HG03442 (cell line): ENCODE results near the gene CEP250.
"Not testable (repeated sequence)": the region's sequence is repeated elsewhere in the genome, so short reads cannot be mapped to it uniquely, and the experiment has no call there.

ENCODE experiments used
- ATAC-seq: cut with Tn5 transposase; IDR thresholded peaks from one replicate; pipeline ENCODE4 v1.9.1; 2021; ENCODE audit warnings: mild to moderate bottlenecking, moderate library complexity; ENCODE audit not compliant: unreplicated experiment

Gene CEP250

GRCh38 chr20:35492352-35492751 lies 37.0 kb downstream of the CEP250 start:
- no peak for ATAC-seq

GRCh38 chr20:35496481-35496880 lies 41.1 kb downstream of the CEP250 start:
- ATAC-seq = no peak

- ATAC-seq = no peak
Measured at GRCh38 chr20:35497320-35497719, 41.9 kb downstream of the CEP250 start.

GRCh38 chr20:35497780-35498189 lies 42.4 kb downstream of the CEP250 start:
- ATAC-seq = no peak

- ATAC-seq = no peak
Measured at GRCh38 chr20:35499271-35499670, 43.9 kb downstream of the CEP250 start.

- ATAC-seq = no peak
Measured at GRCh38 chr20:35502352-35502751, 47.0 kb downstream of the CEP250 start.

- no peak for ATAC-seq
Measured at GRCh38 chr20:35503281-35503680, 47.9 kb downstream of the CEP250 start.

- no peak for ATAC-seq
Measured at GRCh38 chr20:35503841-35504561, 48.6 kb downstream of the CEP250 start.

- no peak for ATAC-seq
Measured at GRCh38 chr20:35504751-35505150, 49.4 kb downstream of the CEP250 start.

- ATAC-seq = no peak
Measured at GRCh38 chr20:35506179-35506578, 50.8 kb downstream of the CEP250 start.

GRCh38 chr20:35506872-35507638 lies 51.7 kb downstream of the CEP250 start:
- ATAC-seq = no peak

GRCh38 chr20:35508493-35509218 lies 53.3 kb downstream of the CEP250 start:
- no peak for ATAC-seq

- ATAC-seq = no peak
Measured at GRCh38 chr20:35510951-35511735, 55.7 kb downstream of the CEP250 start.

- ATAC-seq = no peak
Measured at GRCh38 chr20:35511814-35512420, 56.5 kb downstream of the CEP250 start.

GRCh38 chr20:35514371-35514932 lies 59.1 kb downstream of the CEP250 start:
- no peak for ATAC-seq

- no peak for ATAC-seq
Measured at GRCh38 chr20:35515341-35515740, 59.9 kb downstream of the CEP250 start.

GRCh38 chr20:35515949-35516645 lies 60.7 kb downstream of the CEP250 start:
- no peak for ATAC-seq

GRCh38 chr20:35517125-35517524 lies 61.7 kb downstream of the CEP250 start:
- ATAC-seq = no peak

- not testable (repeated sequence) for ATAC-seq
Measured at GRCh38 chr20:35517767-35518166, 62.4 kb downstream of the CEP250 start.

GRCh38 chr20:35518955-35519354 lies 63.6 kb downstream of the CEP250 start:
- no peak for ATAC-seq
